ENCODE data around the gene TMEM208. TPM values are rescaled to one million over a fixed set of nuclear protein-coding genes. Genes with fewer than 3 reads are reported as not detected.

TMEM208 gene
- total RNA-seq, 6 experiments from 2014 or later: 32.6 to 58.7 (median 40.5) TPM

DNA sequence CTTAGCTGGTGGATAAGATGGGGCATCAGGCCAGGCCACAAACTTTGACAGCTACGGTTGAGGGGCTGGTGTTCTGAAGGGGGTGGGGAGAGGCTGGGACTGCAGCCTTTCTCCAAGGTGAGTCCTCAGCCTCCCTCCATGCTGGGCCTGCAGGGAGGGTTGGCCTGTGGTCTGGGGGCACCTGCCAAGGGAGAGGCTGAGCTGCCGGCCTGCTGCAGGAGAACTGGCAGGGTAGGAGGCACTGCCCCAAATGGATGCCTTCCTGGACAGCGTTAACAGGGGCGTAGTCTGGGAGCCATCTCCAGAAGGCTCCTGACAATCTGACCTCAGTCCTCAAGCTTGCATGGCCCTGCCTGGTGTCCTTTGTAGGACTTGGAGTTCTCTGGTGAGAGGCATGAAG is 22.9 kb upstream of the TMEM208 start:
- Histone ChIP-seq H3K27ac (no peak overlapping the region), H3K9me3 (no peaks in the 10 kb centered on the region), H3K27me3 (no peaks in the 10 kb centered on the region), H3K4me1 (peaks cover 0 to 3% (median 0%) of the 10 kb centered on the region in 4 donors), H3K4me3 (no peak overlapping the region), H3K36me3 (peaks cover 0 to 6% (median 0%) of the 10 kb centered on the region in 4 donors)
- TF ChIP-seq, protein P1, sequence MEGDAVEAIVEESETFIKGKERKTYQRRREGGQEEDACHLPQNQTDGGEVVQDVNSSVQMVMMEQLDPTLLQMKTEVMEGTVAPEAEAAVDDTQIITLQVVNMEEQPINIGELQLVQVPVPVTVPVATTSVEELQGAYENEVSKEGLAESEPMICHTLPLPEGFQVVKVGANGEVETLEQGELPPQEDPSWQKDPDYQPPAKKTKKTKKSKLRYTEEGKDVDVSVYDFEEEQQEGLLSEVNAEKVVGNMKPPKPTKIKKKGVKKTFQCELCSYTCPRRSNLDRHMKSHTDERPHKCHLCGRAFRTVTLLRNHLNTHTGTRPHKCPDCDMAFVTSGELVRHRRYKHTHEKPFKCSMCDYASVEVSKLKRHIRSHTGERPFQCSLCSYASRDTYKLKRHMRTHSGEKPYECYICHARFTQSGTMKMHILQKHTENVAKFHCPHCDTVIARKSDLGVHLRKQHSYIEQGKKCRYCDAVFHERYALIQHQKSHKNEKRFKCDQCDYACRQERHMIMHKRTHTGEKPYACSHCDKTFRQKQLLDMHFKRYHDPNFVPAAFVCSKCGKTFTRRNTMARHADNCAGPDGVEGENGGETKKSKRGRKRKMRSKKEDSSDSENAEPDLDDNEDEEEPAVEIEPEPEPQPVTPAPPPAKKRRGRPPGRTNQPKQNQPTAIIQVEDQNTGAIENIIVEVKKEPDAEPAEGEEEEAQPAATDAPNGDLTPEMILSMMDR (IDR thresholded peaks at IDR 0.05): no peak
- no peak for TF ChIP-seq POLR2A (IDR thresholded peaks at IDR 0.05)
- DNase-seq (no peak), ATAC-seq (no peak)
- 100% methylated on average over 1 of the region's 4 CpGs for WGBS (ENCODE audit: insufficient coverage, low coverage, low lambda C conversion rate, missing lambda C conversion rate)
- intact Hi-C loops (cut with DNase I): no loop called here

DNA sequence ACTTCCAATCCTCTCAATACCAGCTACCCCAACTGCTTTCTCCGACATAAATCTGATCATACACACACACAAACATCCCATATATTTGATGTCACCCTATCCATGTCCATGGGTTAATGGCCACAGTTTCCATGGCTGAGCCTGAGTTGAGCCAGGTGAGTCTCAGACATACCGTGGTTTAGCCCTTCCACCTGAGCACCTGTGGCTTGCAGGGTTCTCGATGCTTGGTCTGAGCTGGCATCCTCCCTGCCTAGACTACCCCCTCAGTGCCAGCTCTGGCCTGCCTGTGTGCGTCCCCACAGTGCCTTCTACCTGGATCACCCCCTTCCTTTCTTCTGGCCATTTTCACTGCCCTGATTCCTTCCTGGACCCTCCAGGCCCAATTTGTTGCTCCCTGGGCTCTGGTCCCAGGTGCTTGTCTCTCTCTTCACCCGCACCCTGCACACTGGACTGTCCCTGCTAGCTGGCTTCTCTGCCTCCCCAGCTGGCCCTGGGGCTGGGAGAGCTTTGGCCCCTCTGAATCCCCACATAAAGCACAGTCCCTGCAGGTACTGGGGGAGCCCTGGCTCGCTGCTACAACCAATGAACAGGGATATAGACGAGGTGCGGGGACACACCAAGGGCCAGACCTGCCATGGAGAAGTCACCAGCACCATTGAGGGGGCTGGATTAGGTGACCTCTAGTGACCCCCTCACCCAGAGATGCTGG is 20.6 kb upstream of the TMEM208 start:
- no peak for DNase-seq
- H3K36me3 ChIP-seq: peaks cover 0 to 6% (median 0%) of the 10 kb centered on the region in 4 donors
- no peak overlapping the region for H3K4me3 ChIP-seq
- H3K9me3 ChIP-seq: no peaks in the 10 kb centered on the region
- no peaks in the 10 kb centered on the region for H3K27me3 ChIP-seq
- TF ChIP-seq, protein P1 (IDR thresholded peaks at IDR 0.05): no peak
- no peak for TF ChIP-seq POLR2A (IDR thresholded peaks at IDR 0.05)
- no peak overlapping the region for H3K27ac ChIP-seq
- WGBS (ENCODE audit: insufficient coverage, low coverage, low lambda C conversion rate, missing lambda C conversion rate): 89% methylated on average over 3 of the region's 8 CpGs
- intact Hi-C loops (cut with DNase I): no loop called here
- ATAC-seq: no peak
- H3K4me1 ChIP-seq: peaks cover 0 to 14% (median 0%) of the 10 kb centered on the region in 4 donors

DNA sequence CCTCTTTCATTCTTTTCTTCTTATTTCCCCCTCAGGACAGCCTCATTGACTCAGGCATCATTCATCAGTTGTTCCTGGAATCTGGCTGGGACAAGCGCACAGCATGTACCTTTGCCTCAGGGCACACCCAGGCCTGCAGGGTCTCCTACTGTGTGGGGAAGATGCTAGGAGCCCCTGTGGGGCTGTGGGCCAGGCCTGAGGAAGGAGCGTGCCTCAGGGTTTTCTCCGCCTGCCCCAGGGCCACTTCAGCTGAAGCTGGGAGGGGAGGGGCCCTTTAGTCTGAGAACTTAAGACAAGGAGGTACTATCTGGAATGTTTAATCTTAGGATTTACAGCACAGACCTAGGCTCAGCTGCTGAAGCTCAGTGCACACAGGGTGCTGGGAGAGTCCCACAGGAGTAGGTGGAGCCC is 20.1 kb upstream of the TMEM208 start:
- DNase-seq: no peak
- 100% methylated on average over 1 of the region's 3 CpGs for WGBS (ENCODE audit: insufficient coverage, low coverage, low lambda C conversion rate, missing lambda C conversion rate)
- Histone ChIP-seq H3K4me1 (peaks cover 0 to 14% (median 0%) of the 10 kb centered on the region in 4 donors), H3K27ac (no peak overlapping the region), H3K4me3 (no peak overlapping the region), H3K9me3 (no peaks in the 10 kb centered on the region), H3K36me3 (peaks cover 0 to 6% (median 0%) of the 10 kb centered on the region in 4 donors), H3K27me3 (no peaks in the 10 kb centered on the region)
- intact Hi-C loops (cut with DNase I): no loop called here
- TF ChIP-seq, protein P1 (IDR thresholded peaks at IDR 0.05): no peak
- no peak for ATAC-seq

DNA sequence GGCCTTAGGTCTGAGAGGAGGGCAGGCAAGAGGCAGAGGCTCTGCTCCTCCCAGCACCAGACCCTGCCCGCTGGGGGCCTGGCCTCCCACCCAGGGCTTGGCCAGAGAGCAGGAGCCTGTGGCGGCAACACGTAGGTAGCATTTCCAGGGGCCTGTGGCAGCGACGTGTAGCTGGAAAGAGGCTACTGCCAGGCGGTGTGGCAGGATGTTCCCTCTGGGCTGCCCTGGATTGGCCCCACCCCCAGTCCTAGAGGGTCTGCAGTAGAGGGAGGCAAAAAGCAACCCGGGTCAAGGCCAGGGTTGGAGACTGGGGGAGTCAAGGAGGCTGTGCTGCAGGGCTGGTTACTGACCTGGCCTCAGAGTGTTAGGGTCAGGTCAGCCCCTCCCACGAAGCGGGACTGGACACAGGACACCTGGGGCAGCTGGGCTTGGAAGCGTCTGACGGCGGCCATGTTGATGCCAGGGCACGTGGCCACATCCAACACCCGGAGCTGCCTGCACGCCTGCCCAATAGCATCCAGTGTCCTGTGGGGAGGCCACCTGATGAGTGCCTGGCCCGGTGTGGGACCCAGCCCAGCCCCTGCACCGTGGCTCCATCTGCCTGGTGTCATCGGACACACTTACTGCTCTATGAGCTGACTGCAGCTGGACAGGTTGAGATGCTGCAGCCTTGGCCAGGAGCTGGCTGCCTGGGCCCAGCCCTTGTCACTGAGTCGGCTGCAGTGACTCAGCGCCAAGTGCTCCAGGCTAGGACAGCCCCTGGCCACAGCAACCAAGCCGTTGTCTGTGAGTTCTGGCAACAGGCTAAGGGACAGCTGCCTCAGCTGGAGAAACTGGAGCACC is 19.5 kb upstream of the TMEM208 start:
- Histone ChIP-seq H3K36me3 (peaks cover 0 to 3% (median 0%) of the 10 kb centered on the region in 4 donors), H3K27me3 (no peaks in the 10 kb centered on the region), H3K9me3 (no peaks in the 10 kb centered on the region), H3K27ac (no peak overlapping the region), H3K4me3 (no peak overlapping the region), H3K4me1 (peaks cover 0 to 14% (median 0%) of the 10 kb centered on the region in 4 donors)
- intact Hi-C loops (cut with DNase I): no loop called here
- ATAC-seq: no peak
- no peak for TF ChIP-seq POLR2A (IDR thresholded peaks at IDR 0.05)
- TF ChIP-seq, protein P1 (IDR thresholded peaks at IDR 0.05): no peak
- DNase-seq: no peak
- WGBS (ENCODE audit: insufficient coverage, low coverage, low lambda C conversion rate, missing lambda C conversion rate): 80% methylated on average over 1 of the region's 21 CpGs

Measured in right lobe of liver (tissue), 6 donors.